ENCODE data around the gene CLTRN.

CLTRN gene

DNA sequence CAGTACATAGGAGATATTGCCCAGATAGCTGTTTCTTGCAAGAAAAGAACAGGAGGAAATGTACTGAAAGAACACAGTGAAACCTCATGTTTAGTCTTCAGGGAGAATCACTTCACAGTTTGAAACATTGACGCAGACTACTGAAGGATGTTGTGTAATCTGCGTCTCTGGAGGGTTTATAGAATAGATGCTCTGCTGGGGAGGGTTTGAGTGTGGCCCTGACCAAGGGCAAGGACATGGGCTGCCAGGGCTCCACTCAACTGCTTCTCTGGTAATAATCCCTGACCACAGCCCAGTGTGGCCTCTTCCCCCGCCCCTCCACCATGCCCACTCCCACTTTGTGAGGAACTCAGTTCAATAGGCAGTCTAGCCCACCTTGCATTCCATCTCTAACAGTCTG is 48.1 kb downstream of the CLTRN start:
- no peak overlapping the region for H3K4me2 ChIP-seq (ENCODE audit: low read depth, low read length, poor library complexity, severe bottlenecking)
- no peaks in the 10 kb centered on the region for H3K4me1 ChIP-seq (ENCODE audit: insufficient read depth, low read length, poor library complexity, severe bottlenecking)
- no peak overlapping the region for H3K4me3 ChIP-seq (ENCODE audit: low read length, poor library complexity, severe bottlenecking)
- no peak overlapping the region for H3K9ac ChIP-seq (ENCODE audit: low read depth, low read length, poor library complexity, severe bottlenecking)
- no peaks in the 10 kb centered on the region for H3K9me2 ChIP-seq (replicated peaks; ENCODE audit: low read depth, low read length)
- no peaks in the 10 kb centered on the region for H3K36me3 ChIP-seq (ENCODE audit: insufficient read depth, low read length)
- H3F3A ChIP-seq (ENCODE audit: low read depth): no peaks in the 10 kb centered on the region
- H4K20me1 ChIP-seq (ENCODE audit: insufficient read depth, low read length, poor library complexity, severe bottlenecking): no peaks in the 10 kb centered on the region
- TF ChIP-seq, protein P1, sequence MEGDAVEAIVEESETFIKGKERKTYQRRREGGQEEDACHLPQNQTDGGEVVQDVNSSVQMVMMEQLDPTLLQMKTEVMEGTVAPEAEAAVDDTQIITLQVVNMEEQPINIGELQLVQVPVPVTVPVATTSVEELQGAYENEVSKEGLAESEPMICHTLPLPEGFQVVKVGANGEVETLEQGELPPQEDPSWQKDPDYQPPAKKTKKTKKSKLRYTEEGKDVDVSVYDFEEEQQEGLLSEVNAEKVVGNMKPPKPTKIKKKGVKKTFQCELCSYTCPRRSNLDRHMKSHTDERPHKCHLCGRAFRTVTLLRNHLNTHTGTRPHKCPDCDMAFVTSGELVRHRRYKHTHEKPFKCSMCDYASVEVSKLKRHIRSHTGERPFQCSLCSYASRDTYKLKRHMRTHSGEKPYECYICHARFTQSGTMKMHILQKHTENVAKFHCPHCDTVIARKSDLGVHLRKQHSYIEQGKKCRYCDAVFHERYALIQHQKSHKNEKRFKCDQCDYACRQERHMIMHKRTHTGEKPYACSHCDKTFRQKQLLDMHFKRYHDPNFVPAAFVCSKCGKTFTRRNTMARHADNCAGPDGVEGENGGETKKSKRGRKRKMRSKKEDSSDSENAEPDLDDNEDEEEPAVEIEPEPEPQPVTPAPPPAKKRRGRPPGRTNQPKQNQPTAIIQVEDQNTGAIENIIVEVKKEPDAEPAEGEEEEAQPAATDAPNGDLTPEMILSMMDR (conservative IDR thresholded peaks at IDR 0.05; ENCODE audit: low read length): no peak
- no peak for TF ChIP-seq EZH2phosphoT487 (IDR thresholded peaks at IDR 0.05; ENCODE audit: borderline replicate concordance)
- no peaks in the 10 kb centered on the region for H3K9me3 ChIP-seq (ENCODE audit: insufficient read depth, low read depth, low read length)
- no peaks in the 10 kb centered on the region for H3K27me3 ChIP-seq (ENCODE audit: insufficient read depth, low read length, poor library complexity, severe bottlenecking)
- H2AFZ ChIP-seq (ENCODE audit: low read length): no peak overlapping the region
- no peaks in the 10 kb centered on the region for H3K79me2 ChIP-seq (ENCODE audit: insufficient read depth, low read length)

DNA sequence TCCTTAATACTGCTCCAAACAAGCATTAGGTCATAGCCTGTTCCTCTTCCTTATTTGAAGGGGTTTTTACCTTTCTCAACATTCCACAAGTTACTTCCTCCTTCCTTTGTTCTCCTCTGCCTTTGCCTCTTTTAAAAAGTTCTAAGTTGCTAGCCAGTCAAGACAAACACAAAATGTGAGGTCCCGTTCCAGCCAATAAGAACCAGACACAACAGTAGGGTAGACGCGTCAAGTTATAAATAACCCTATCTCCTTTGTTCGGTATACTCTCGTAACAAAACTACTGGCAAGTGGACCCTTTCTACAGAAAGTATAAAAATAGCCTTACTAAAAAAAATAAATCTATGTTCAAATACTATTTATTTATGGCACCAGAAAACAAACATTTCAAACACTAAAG is 57.5 kb downstream of the CLTRN start:
- H3K9ac ChIP-seq (ENCODE audit: low read depth, low read length, poor library complexity, severe bottlenecking): no peak overlapping the region
- no peak overlapping the region for H3K4me3 ChIP-seq (ENCODE audit: low read length, poor library complexity, severe bottlenecking)
- H3K79me2 ChIP-seq (ENCODE audit: insufficient read depth, low read length): no peaks in the 10 kb centered on the region
- H3K4me2 ChIP-seq (ENCODE audit: low read depth, low read length, poor library complexity, severe bottlenecking): no peak overlapping the region
- no peak overlapping the region for H2AFZ ChIP-seq (ENCODE audit: low read length)
- no peaks in the 10 kb centered on the region for H3F3A ChIP-seq (ENCODE audit: low read depth)
- no peaks in the 10 kb centered on the region for H3K4me1 ChIP-seq (ENCODE audit: insufficient read depth, low read length, poor library complexity, severe bottlenecking)
- no peaks in the 10 kb centered on the region for H4K20me1 ChIP-seq (ENCODE audit: insufficient read depth, low read length, poor library complexity, severe bottlenecking)
- no peaks in the 10 kb centered on the region for H3K27me3 ChIP-seq (ENCODE audit: insufficient read depth, low read length, poor library complexity, severe bottlenecking)
- no peaks in the 10 kb centered on the region for H3K9me2 ChIP-seq (replicated peaks; ENCODE audit: low read depth, low read length)
- H3K9me3 ChIP-seq (ENCODE audit: insufficient read depth, low read depth, low read length): no peaks in the 10 kb centered on the region
- H3K36me3 ChIP-seq (ENCODE audit: insufficient read depth, low read length): no peaks in the 10 kb centered on the region
- TF ChIP-seq, protein P1 (conservative IDR thresholded peaks at IDR 0.05; ENCODE audit: low read length): no peak
- no peak for TF ChIP-seq EZH2phosphoT487 (IDR thresholded peaks at IDR 0.05; ENCODE audit: borderline replicate concordance)

DNA sequence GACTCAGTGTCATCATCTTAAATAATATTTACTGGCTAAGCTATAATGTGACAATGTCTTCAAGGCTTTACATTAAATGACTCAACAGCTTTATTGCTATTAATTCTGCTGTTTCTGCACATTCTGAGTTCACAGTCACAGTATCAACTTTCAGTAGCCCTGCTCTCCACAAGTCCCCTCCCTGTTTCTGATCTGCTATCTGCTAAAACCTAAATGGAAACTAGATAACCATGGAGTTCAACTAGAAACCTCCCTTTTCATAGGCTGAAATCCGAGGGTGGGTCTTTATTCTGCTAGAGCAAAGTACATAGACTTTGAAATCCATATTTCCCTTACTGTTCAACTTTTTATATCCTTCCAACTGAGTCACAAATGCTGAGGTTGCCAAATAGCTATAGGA is 58.5 kb downstream of the CLTRN start:
- no peaks in the 10 kb centered on the region for H3F3A ChIP-seq (ENCODE audit: low read depth)
- no peaks in the 10 kb centered on the region for H3K36me3 ChIP-seq (ENCODE audit: insufficient read depth, low read length)
- H3K4me3 ChIP-seq (ENCODE audit: low read length, poor library complexity, severe bottlenecking): no peak overlapping the region
- H3K79me2 ChIP-seq (ENCODE audit: insufficient read depth, low read length): no peaks in the 10 kb centered on the region
- no peaks in the 10 kb centered on the region for H4K20me1 ChIP-seq (ENCODE audit: insufficient read depth, low read length, poor library complexity, severe bottlenecking)
- H3K4me2 ChIP-seq (ENCODE audit: low read depth, low read length, poor library complexity, severe bottlenecking): no peak overlapping the region
- H3K9me3 ChIP-seq (ENCODE audit: insufficient read depth, low read depth, low read length): no peaks in the 10 kb centered on the region
- TF ChIP-seq, protein P1 (conservative IDR thresholded peaks at IDR 0.05; ENCODE audit: low read length): no peak
- no peak for TF ChIP-seq EZH2phosphoT487 (IDR thresholded peaks at IDR 0.05; ENCODE audit: borderline replicate concordance)
- no peak overlapping the region for H3K9ac ChIP-seq (ENCODE audit: low read depth, low read length, poor library complexity, severe bottlenecking)
- no peaks in the 10 kb centered on the region for H3K9me2 ChIP-seq (replicated peaks; ENCODE audit: low read depth, low read length)
- no peak overlapping the region for H2AFZ ChIP-seq (ENCODE audit: low read length)
- H3K27me3 ChIP-seq (ENCODE audit: insufficient read depth, low read length, poor library complexity, severe bottlenecking): no peaks in the 10 kb centered on the region
- no peaks in the 10 kb centered on the region for H3K4me1 ChIP-seq (ENCODE audit: insufficient read depth, low read length, poor library complexity, severe bottlenecking)
